IPS-NIHi11 (cell line): ENCODE results near the gene TBC1D1.
A peak's percentile ranks its signal among the peaks of the same experiment; 100 is the strongest.

Source experiments
- DNase-seq: peaks from one replicate; pipeline ENCODE4 v3.0.0; 2012; ENCODE audit warnings: mixed read lengths, low spot score

TBC1D1 gene

GRCh38 chr4:38176165-38176564, 285.3 kb downstream of the TBC1D1 start:
- no peak for DNase-seq

GRCh38 chr4:38177035-38177546, 286.2 kb downstream of the TBC1D1 start:
- DNase-seq: no peak

GRCh38 chr4:38177641-38178391, 286.9 kb downstream of the TBC1D1 start:
- no peak for DNase-seq

GRCh38 chr4:38178392-38178995, 287.6 kb downstream of the TBC1D1 start:
- DNase-seq: no peak

GRCh38 chr4:38179690-38180377, 288.9 kb downstream of the TBC1D1 start:
- peak; percentile 77 for DNase-seq

- DNase-seq: no peak
Measured at GRCh38 chr4:38180456-38180855, 289.6 kb downstream of the TBC1D1 start.

- no peak for DNase-seq
Measured at GRCh38 chr4:38181286-38181685, 290.4 kb downstream of the TBC1D1 start.

GRCh38 chr4:38182334-38182998, 291.6 kb downstream of the TBC1D1 start:
- no peak for DNase-seq

- no peak for DNase-seq
Measured at GRCh38 chr4:38184404-38184803, 293.5 kb downstream of the TBC1D1 start.

- no peak for DNase-seq
Measured at GRCh38 chr4:38185406-38186144, 294.7 kb downstream of the TBC1D1 start.

GRCh38 chr4:38188136-38188535, 297.3 kb downstream of the TBC1D1 start:
- no peak for DNase-seq

- DNase-seq: no peak
Measured at GRCh38 chr4:38188631-38189101, 297.8 kb downstream of the TBC1D1 start.
